Measurements from ENCODE around the gene TNFSF18. TPM values are rescaled to one million over a fixed set of nuclear protein-coding genes. Genes with fewer than 3 reads are reported as not detected.
"Not testable (repeated sequence)": the region's sequence is repeated elsewhere in the genome, so short reads cannot be mapped to it uniquely, and the experiment has no call there.

Gene TNFSF18
- not detected for polyA plus RNA-seq (2013, experiment 1 of 4)
- polyA plus RNA-seq (2013, experiment 2 of 4): not detected
- not detected for polyA plus RNA-seq (2013, experiment 3 of 4)
- polyA plus RNA-seq (2013, experiment 4 of 4): not detected

- 90 to 100% methylated on average over 1 of the region's 4 CpGs for WGBS, 2 experiments
- H3K27me3 ChIP-seq (ENCODE audit: control insufficient read depth, insufficient read depth, low read length, poor library complexity, severe bottlenecking): no peaks in the 10 kb centered on the region
- H3K4me3 ChIP-seq (ENCODE audit: insufficient read depth, low read depth, low read length): no peak within 1 kb of the TSS
- H3K4me1 ChIP-seq (ENCODE audit: control insufficient read depth, insufficient read depth, low read length): no peaks in the 10 kb centered on the region
- H3K27ac ChIP-seq (ENCODE audit: insufficient read depth, low read depth, low read length, poor library complexity, severe bottlenecking): no peak within 1 kb of the TSS
- H3K36me3 ChIP-seq (ENCODE audit: control insufficient read depth, insufficient read depth, low read length): no peaks in the 10 kb centered on the region
- no peaks in the 10 kb centered on the region for H3K9me3 ChIP-seq (ENCODE audit: control insufficient read depth, low read length)
Measured at GRCh38 chr1:173050865-173051264, at the start of gene TNFSF18. TNFSF18 (minus strand) TSS chr1:173050941; CDS start chr1:173050896, 45 bp downstream.

GRCh38 chr1:173099166-173099565 lies 48.4 kb upstream of the TNFSF18 start:
- no peaks in the 10 kb centered on the region for H3K4me1 ChIP-seq (ENCODE audit: control insufficient read depth, insufficient read depth, low read length)
- H3K27me3 ChIP-seq (ENCODE audit: control insufficient read depth, insufficient read depth, low read length, poor library complexity, severe bottlenecking): no peaks in the 10 kb centered on the region
- H3K36me3 ChIP-seq (ENCODE audit: control insufficient read depth, insufficient read depth, low read length): no peaks in the 10 kb centered on the region
- H3K27ac ChIP-seq (ENCODE audit: insufficient read depth, low read depth, low read length, poor library complexity, severe bottlenecking): no peak overlapping the region
- WGBS, 2 experiments: 92 to 95% methylated on average over 2 of the region's 2 CpGs
- no peaks in the 10 kb centered on the region for H3K9me3 ChIP-seq (ENCODE audit: control insufficient read depth, low read length)
- no peak overlapping the region for H3K4me3 ChIP-seq (ENCODE audit: insufficient read depth, low read depth, low read length)

- Histone ChIP-seq H3K9me3 (ENCODE audit: control insufficient read depth, low read length) (no peaks in the 10 kb centered on the region), H3K27me3 (ENCODE audit: control insufficient read depth, insufficient read depth, low read length, poor library complexity, severe bottlenecking) (no peaks in the 10 kb centered on the region), H3K36me3 (ENCODE audit: control insufficient read depth, insufficient read depth, low read length) (no peaks in the 10 kb centered on the region), H3K4me3 (ENCODE audit: insufficient read depth, low read depth, low read length) (no peak overlapping the region), H3K27ac (ENCODE audit: insufficient read depth, low read depth, low read length, poor library complexity, severe bottlenecking) (no peak overlapping the region), H3K4me1 (ENCODE audit: control insufficient read depth, insufficient read depth, low read length) (no peaks in the 10 kb centered on the region)
Measured at GRCh38 chr1:173098117-173098516, 47.4 kb upstream of the TNFSF18 start.

- H3K9me3 ChIP-seq (ENCODE audit: control insufficient read depth, low read length): no peaks in the 10 kb centered on the region
- H3K4me3 ChIP-seq (ENCODE audit: insufficient read depth, low read depth, low read length): no peak overlapping the region
- no peaks in the 10 kb centered on the region for H3K4me1 ChIP-seq (ENCODE audit: control insufficient read depth, insufficient read depth, low read length)
- H3K36me3 ChIP-seq (ENCODE audit: control insufficient read depth, insufficient read depth, low read length): no peaks in the 10 kb centered on the region
- no peak overlapping the region for H3K27ac ChIP-seq (ENCODE audit: insufficient read depth, low read depth, low read length, poor library complexity, severe bottlenecking)
- 86 to 88% methylated on average over 1 of the region's 1 CpG for WGBS, 2 experiments
- H3K27me3 ChIP-seq (ENCODE audit: control insufficient read depth, insufficient read depth, low read length, poor library complexity, severe bottlenecking): no peaks in the 10 kb centered on the region
Measured at GRCh38 chr1:173097001-173097400, 46.3 kb upstream of the TNFSF18 start.

- Histone ChIP-seq H3K27me3 (ENCODE audit: control insufficient read depth, insufficient read depth, low read length, poor library complexity, severe bottlenecking) (no peaks in the 10 kb centered on the region), H3K36me3 (ENCODE audit: control insufficient read depth, insufficient read depth, low read length) (no peaks in the 10 kb centered on the region), H3K4me1 (ENCODE audit: control insufficient read depth, insufficient read depth, low read length) (no peaks in the 10 kb centered on the region), H3K27ac (ENCODE audit: insufficient read depth, low read depth, low read length, poor library complexity, severe bottlenecking) (no peak overlapping the region), H3K9me3 (ENCODE audit: control insufficient read depth, low read length) (no peaks in the 10 kb centered on the region), H3K4me3 (ENCODE audit: insufficient read depth, low read depth, low read length) (no peak overlapping the region)
- 91 to 92% methylated on average over 6 of the region's 6 CpGs for WGBS, 2 experiments
Measured at GRCh38 chr1:173095632-173096031, 44.9 kb upstream of the TNFSF18 start.

- no peaks in the 10 kb centered on the region for H3K27me3 ChIP-seq (ENCODE audit: control insufficient read depth, insufficient read depth, low read length, poor library complexity, severe bottlenecking)
- no peaks in the 10 kb centered on the region for H3K9me3 ChIP-seq (ENCODE audit: control insufficient read depth, low read length)
- H3K36me3 ChIP-seq (ENCODE audit: control insufficient read depth, insufficient read depth, low read length): no peaks in the 10 kb centered on the region
- no peak overlapping the region for H3K27ac ChIP-seq (ENCODE audit: insufficient read depth, low read depth, low read length, poor library complexity, severe bottlenecking)
- H3K4me1 ChIP-seq (ENCODE audit: control insufficient read depth, insufficient read depth, low read length): no peaks in the 10 kb centered on the region
- 92 to 93% methylated on average over 4 of the region's 4 CpGs for WGBS, 2 experiments
- H3K4me3 ChIP-seq (ENCODE audit: insufficient read depth, low read depth, low read length): no peak overlapping the region
Measured at GRCh38 chr1:173094541-173094940, 43.8 kb upstream of the TNFSF18 start.

- Histone ChIP-seq H3K27me3 (ENCODE audit: control insufficient read depth, insufficient read depth, low read length, poor library complexity, severe bottlenecking) (no peaks in the 10 kb centered on the region), H3K36me3 (ENCODE audit: control insufficient read depth, insufficient read depth, low read length) (no peaks in the 10 kb centered on the region), H3K9me3 (ENCODE audit: control insufficient read depth, low read length) (no peaks in the 10 kb centered on the region), H3K27ac (ENCODE audit: insufficient read depth, low read depth, low read length, poor library complexity, severe bottlenecking) (no peak overlapping the region), H3K4me1 (ENCODE audit: control insufficient read depth, insufficient read depth, low read length) (no peaks in the 10 kb centered on the region), H3K4me3 (ENCODE audit: insufficient read depth, low read depth, low read length) (no peak overlapping the region)
Measured at GRCh38 chr1:173093691-173094445, 43.1 kb upstream of the TNFSF18 start.

- Histone ChIP-seq H3K36me3 (ENCODE audit: control insufficient read depth, insufficient read depth, low read length) (no peaks in the 10 kb centered on the region), H3K4me1 (ENCODE audit: control insufficient read depth, insufficient read depth, low read length) (no peaks in the 10 kb centered on the region), H3K4me3 (ENCODE audit: insufficient read depth, low read depth, low read length) (no peak overlapping the region), H3K27ac (ENCODE audit: insufficient read depth, low read depth, low read length, poor library complexity, severe bottlenecking) (no peak overlapping the region), H3K9me3 (ENCODE audit: control insufficient read depth, low read length) (no peaks in the 10 kb centered on the region), H3K27me3 (ENCODE audit: control insufficient read depth, insufficient read depth, low read length, poor library complexity, severe bottlenecking) (no peaks in the 10 kb centered on the region)
- WGBS, 2 experiments: 92 to 95% methylated on average over 6 of the region's 6 CpGs
Measured at GRCh38 chr1:173084292-173084691, 33.6 kb upstream of the TNFSF18 start.

- Histone ChIP-seq H3K4me1 (ENCODE audit: control insufficient read depth, insufficient read depth, low read length) (no peaks in the 10 kb centered on the region), H3K27ac (ENCODE audit: insufficient read depth, low read depth, low read length, poor library complexity, severe bottlenecking) (no peak overlapping the region), H3K27me3 (ENCODE audit: control insufficient read depth, insufficient read depth, low read length, poor library complexity, severe bottlenecking) (no peaks in the 10 kb centered on the region), H3K9me3 (ENCODE audit: control insufficient read depth, low read length) (no peaks in the 10 kb centered on the region), H3K4me3 (ENCODE audit: insufficient read depth, low read depth, low read length) (no peak overlapping the region), H3K36me3 (ENCODE audit: control insufficient read depth, insufficient read depth, low read length) (no peaks in the 10 kb centered on the region)
- 91 to 92% methylated on average over 1 of the region's 1 CpG for WGBS, 2 experiments
Measured at GRCh38 chr1:173082913-173083312, 32.2 kb upstream of the TNFSF18 start.

- 93 to 96% methylated on average over 6 of the region's 6 CpGs for WGBS, 2 experiments
Measured at GRCh38 chr1:173074217-173074616, 23.5 kb upstream of the TNFSF18 start.

More at GRCh38 chr1:173074217-173074616, 23.5 kb upstream of the TNFSF18 start:
- not testable (repeated sequence) for H3K27me3 ChIP-seq (ENCODE audit: control insufficient read depth, insufficient read depth, low read length, poor library complexity, severe bottlenecking); H3K9me3 ChIP-seq (ENCODE audit: control insufficient read depth, low read length); H3K4me3 ChIP-seq (ENCODE audit: insufficient read depth, low read depth, low read length); H3K4me1 ChIP-seq (ENCODE audit: control insufficient read depth, insufficient read depth, low read length); H3K27ac ChIP-seq (ENCODE audit: insufficient read depth, low read depth, low read length, poor library complexity, severe bottlenecking); H3K36me3 ChIP-seq (ENCODE audit: control insufficient read depth, insufficient read depth, low read length)

Measured in ectodermal cell (in vitro differentiated cells).